A549 (cell line): ENCODE data around the gene IFNL2. TPM values are rescaled to one million over a fixed set of nuclear protein-coding genes. Genes with fewer than 3 reads are reported as not detected.

Source experiments
- ATAC-seq, 2 experiments: fragments of 200-7000 bp in 1 of 2; fragments of >200 bp in 1 of 2; cut with Nextera tagmentation in 1 of 2; cut with Tn5 transposase in 1 of 2; 3 replicates each; pipeline versions ENCODE4 v1.8.0 to v1.9.1; 2018 to 2020; ENCODE audit warnings: mild to moderate bottlenecking in 1 of 2, moderate library complexity in 1 of 2
- CTCF ChIA-PET: fragments of 300-600 bp; sonication (Branson Sonifier 250); formaldehyde crosslinking; extraction: SDS; loops from one replicate; lab custom pipeline; 2021; ENCODE audit warnings: antibody characterized with exemption, inconsistent platforms; lab: Yijun Ruan, JAX
- POLR2A ChIA-PET: fragments of 350-600 bp; formaldehyde crosslinking; extraction: SDS; loops from one replicate; lab custom pipeline; 2021; ENCODE audit warnings: antibody characterized with exemption, inconsistent platforms; lab: Yijun Ruan, JAX
- DNase-seq, 2 experiments: peaks; one replicate each; pipeline versions ENCODE4 v3.0.0 to v3.0.0-alpha.2; 2011 to 2016; ENCODE audit warnings: low read depth in 1 of 2, low spot score in 1 of 2
- FAIRE-seq: peaks from 2 replicates; lab custom pipeline; 2011; peaks lifted over from hg19 to GRCh38; lab: Jason Lieb, UNC
- H3K27ac ChIP-seq, 2 experiments: fragments of >200 bp; sonication (Bioruptor Twin); formaldehyde crosslinking; 3 replicates each; pipeline ENCODE4 v1.5.1; 2016 to 2017
- H3K4me1 ChIP-seq: fragments of >200 bp; sonication (Bioruptor Twin); formaldehyde crosslinking; 3 replicates; pipeline ENCODE4 v1.6.1; 2016
- H3K4me2 ChIP-seq: fragments of >200 bp; sonication (Bioruptor Twin); formaldehyde crosslinking; 3 replicates; pipeline ENCODE4 v1.6.1; 2016
- H3K4me3 ChIP-seq: fragments of >200 bp; sonication (Bioruptor Twin); formaldehyde crosslinking; 3 replicates; pipeline ENCODE4 v1.5.1; 2016
- H3K9me3 ChIP-seq: fragments of >200 bp; sonication (Bioruptor Twin); formaldehyde crosslinking; 3 replicates; pipeline ENCODE4 v1.6.1; 2016
- CBX8 ChIP-seq: fragments of 200-600 bp; sonication (generic); IDR thresholded peaks from 2 replicates; pipeline ENCODE4 v1.6.1; 2016
- CHD2 ChIP-seq: fragments of 150-350 bp; IDR thresholded peaks from 2 replicates; pipeline ENCODE4 v1.6.1; 2014; ENCODE audit warnings: low read length; ENCODE audit not compliant: partially characterized antibody
- EHF ChIP-seq: fragments of 250-450 bp; sonication (Bioruptor Pico); IDR thresholded peaks from 2 replicates; pipeline ENCODE4 v1.5.0; 2020; ENCODE audit warnings: mild to moderate bottlenecking
- EHMT2 ChIP-seq: fragments of 200-600 bp; sonication (generic); IDR thresholded peaks from 2 replicates; pipeline ENCODE4 v1.6.1; 2016; ENCODE audit warnings: antibody characterized with exemption, low read depth, mild to moderate bottlenecking, moderate library complexity
- EP300 ChIP-seq, 2 experiments: fragments of >200 bp; sonication (Bioruptor Twin); formaldehyde crosslinking; IDR thresholded peaks; 2 replicates in 1 of 2; 3 replicates in 1 of 2; pipeline ENCODE4 v1.6.1; 2016 to 2017
- ESRRA ChIP-seq: fragments of 150-350 bp; IDR thresholded peaks from 2 replicates; pipeline ENCODE4 v1.6.1; 2014; ENCODE audit warnings: mild to moderate bottlenecking, low read length, borderline replicate concordance
- GATA3 ChIP-seq: IDR thresholded peaks from 2 replicates; pipeline ENCODE4 v1.6.1; 2012; ENCODE audit warnings: borderline replicate concordance
- HMGXB4 ChIP-seq: fragments of 250-450 bp; sonication (Bioruptor Pico); IDR thresholded peaks from 2 replicates; pipeline ENCODE4 v1.5.0; 2021; ENCODE audit warnings: mild to moderate bottlenecking, moderate library complexity, borderline replicate concordance
- KDM1A ChIP-seq: fragments of 200-600 bp; sonication (generic); IDR thresholded peaks from 2 replicates; pipeline ENCODE4 v1.6.1; 2016; ENCODE audit warnings: low read depth, mild to moderate bottlenecking
- KDM5A ChIP-seq: fragments of 200-600 bp; sonication (generic); IDR thresholded peaks from 2 replicates; pipeline ENCODE4 v1.6.1; 2016; ENCODE audit warnings: antibody characterized with exemption, mild to moderate bottlenecking
- MAZ ChIP-seq: fragments of 150-350 bp; IDR thresholded peaks from 2 replicates; pipeline ENCODE4 v1.6.1; 2014; ENCODE audit warnings: antibody characterized with exemption, low read depth, low read length, borderline replicate concordance
- MYC ChIP-seq: IDR thresholded peaks from 2 replicates; pipeline ENCODE4 v1.6.1; 2012; ENCODE audit warnings: mild to moderate bottlenecking, inconsistent platforms, low read length, improper control_type of control experiment, borderline replicate concordance
- NR3C1 ChIP-seq: fragments of >200 bp; sonication (Bioruptor Twin); formaldehyde crosslinking; IDR thresholded peaks from 3 replicates; pipeline ENCODE4 v1.6.1; 2017
- PHF8 ChIP-seq: fragments of 200-600 bp; sonication (generic); IDR thresholded peaks from 2 replicates; pipeline ENCODE4 v1.6.1; 2016; ENCODE audit warnings: low read depth, mild to moderate bottlenecking, antibody characterized with exemption, moderate library complexity, borderline replicate concordance
- POLR2AphosphoS2 ChIP-seq: conservative IDR thresholded peaks from 2 replicates; pipeline ENCODE4 v1.6.1; 2012; ENCODE audit warnings: low read length, improper control_type of control experiment, inconsistent platforms
- RAD21 ChIP-seq, 2 experiments: fragments of >200 bp in 1 of 2; sonication (Bioruptor Twin) in 1 of 2; formaldehyde crosslinking in 1 of 2; IDR thresholded peaks in 1 of 2; conservative IDR thresholded peaks in 1 of 2; 2 replicates in 1 of 2; 3 replicates in 1 of 2; pipeline ENCODE4 v1.6.1; 2012 to 2018; ENCODE audit warnings: inconsistent platforms in 1 of 2
- REST ChIP-seq: fragments of 200-600 bp; sonication (generic); IDR thresholded peaks from 2 replicates; pipeline ENCODE4 v1.6.1; 2016; ENCODE audit warnings: antibody characterized with exemption, mild to moderate bottlenecking, moderate library complexity
- RNF2 ChIP-seq: fragments of 200-600 bp; sonication (generic); IDR thresholded peaks from 2 replicates; pipeline ENCODE4 v1.6.1; 2016; ENCODE audit warnings: low read depth, mild to moderate bottlenecking, antibody characterized with exemption, moderate library complexity, borderline replicate concordance
- SREBF2 ChIP-seq: fragments of 450-650 bp; IDR thresholded peaks from 2 replicates; pipeline ENCODE4 v1.6.1; 2014; ENCODE audit warnings: mild to moderate bottlenecking, moderate library complexity
- ZFP36 ChIP-seq: fragments of 450-650 bp; IDR thresholded peaks from 2 replicates; pipeline ENCODE4 v1.6.1; 2014; ENCODE audit warnings: borderline replicate concordance; ENCODE audit not compliant: partially characterized antibody
- WGBS: methylation state at CpG from one replicate; pipeline ENCODE4 v1.1.6; 2017; ENCODE audit errors: missing lambda C conversion rate; 5-methylcytosine and 5-hydroxymethylcytosine counted together
- polyA plus RNA-seq, 4 experiments: library from polyadenylated mRNA; depleted of rRNA in 3 of 4; stranded (reverse); fragments of >200 nt; fragmentation: RNase III in 1 of 4; extraction: RNeasy Plus Mini Kit Qiagen cat#74134 plus additional on column Dnase treatment in 1 of 4; gene quantifications; 2 replicates in 3 of 4; 3 replicates in 1 of 4; pipeline ENCODE4 v1.2.3, GENCODE V29; 2011 to 2017
- TF ChIP-seq, protein P1 (sequence below): fragments of >200 bp; sonication (Bioruptor Twin); formaldehyde crosslinking; IDR thresholded peaks from 2 replicates; pipeline ENCODE4 v1.6.1; 2016
- TF ChIP-seq, protein P2 (sequence below): IDR thresholded peaks from 2 replicates; pipeline ENCODE4 v1.6.1; 2012
- TF ChIP-seq, protein P3 (sequence below): fragments of 250-450 bp; sonication (Bioruptor Pico); IDR thresholded peaks from 2 replicates; pipeline ENCODE4 v1.5.0; 2020; ENCODE audit warnings: low read depth, mild to moderate bottlenecking, moderate library complexity

The IFNL2 gene
- polyA plus RNA-seq, 2 of the 4 experiments (the other 2 are of a cell fraction), result not detected

DNA sequence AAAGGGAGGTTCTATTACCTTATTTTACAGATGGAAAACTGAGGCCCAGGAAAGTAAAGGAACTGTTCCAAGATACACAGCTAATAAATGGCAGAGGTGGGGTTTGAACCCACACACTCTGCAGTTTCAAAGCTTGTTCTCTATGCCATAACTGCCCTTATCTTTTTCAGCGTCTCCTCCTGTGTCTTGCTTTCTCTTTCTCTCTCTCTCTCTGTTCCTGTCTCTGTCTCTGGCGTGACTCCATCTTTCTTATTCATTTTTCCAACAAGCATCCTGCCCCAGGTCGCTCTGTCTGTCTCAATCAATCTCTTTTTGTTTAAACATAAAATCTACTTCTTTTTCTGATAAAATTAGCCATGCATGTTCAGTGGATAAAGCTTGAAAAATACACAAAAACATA is 16.4 kb upstream of the IFNL2 start (continued):
- no peak for TF ChIP-seq HMGXB4 (CRISPR knock-in tag)
- TF ChIP-seq, all 56 proteins: peak for 0

DNA sequence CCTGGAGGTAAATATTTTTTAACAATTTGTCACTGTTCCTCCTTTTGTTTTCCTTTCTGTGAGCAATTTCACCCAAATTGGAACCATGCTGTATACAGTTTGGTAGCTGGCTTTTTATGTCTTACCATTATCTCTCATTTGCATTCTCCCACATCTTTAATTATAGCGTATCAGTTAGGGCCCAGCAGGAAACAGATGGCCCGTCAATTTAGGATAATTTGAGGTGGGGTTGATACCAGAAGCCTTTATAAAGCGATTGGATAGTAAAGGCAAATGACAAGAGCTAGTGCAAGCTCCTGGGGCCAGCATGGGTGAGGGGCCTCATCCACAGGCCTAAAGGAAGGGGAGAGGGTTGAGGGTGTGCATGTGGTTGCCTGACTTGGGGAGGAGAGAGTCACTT is 15.7 kb upstream of the IFNL2 start:
- TF ChIP-seq ESRRA (no peak), MYC (no peak), EP300 (IDR thresholded peaks at IDR 0.05) (no peak), ZFP36 (no peak), SREBF2 (no peak), CBX8 (no peak), MAZ (no peak), HMGXB4 (CRISPR knock-in tag) (no peak), PHF8 (no peak), KDM5A (no peak), EHF (CRISPR knock-in tag) (no peak)
- TF ChIP-seq, protein P1, sequence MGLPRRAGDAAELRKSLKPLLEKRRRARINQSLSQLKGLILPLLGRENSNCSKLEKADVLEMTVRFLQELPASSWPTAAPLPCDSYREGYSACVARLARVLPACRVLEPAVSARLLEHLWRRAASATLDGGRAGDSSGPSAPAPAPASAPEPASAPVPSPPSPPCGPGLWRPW, result no peak
- TF ChIP-seq, protein P2, sequence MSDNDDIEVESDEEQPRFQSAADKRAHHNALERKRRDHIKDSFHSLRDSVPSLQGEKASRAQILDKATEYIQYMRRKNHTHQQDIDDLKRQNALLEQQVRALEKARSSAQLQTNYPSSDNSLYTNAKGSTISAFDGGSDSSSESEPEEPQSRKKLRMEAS, result no peak
- TF ChIP-seq, protein P3, sequence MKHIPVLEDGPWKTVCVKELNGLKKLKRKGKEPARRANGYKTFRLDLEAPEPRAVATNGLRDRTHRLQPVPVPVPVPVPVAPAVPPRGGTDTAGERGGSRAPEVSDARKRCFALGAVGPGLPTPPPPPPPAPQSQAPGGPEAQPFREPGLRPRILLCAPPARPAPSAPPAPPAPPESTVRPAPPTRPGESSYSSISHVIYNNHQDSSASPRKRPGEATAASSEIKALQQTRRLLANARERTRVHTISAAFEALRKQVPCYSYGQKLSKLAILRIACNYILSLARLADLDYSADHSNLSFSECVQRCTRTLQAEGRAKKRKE (CRISPR knock-in tag), result no peak
- no peak overlapping the region for H3K4me3 ChIP-seq
- H3K4me2 ChIP-seq, result no peak overlapping the region
- ATAC-seq (no peak), FAIRE-seq (no peak), DNase-seq (no peak)
- ChIA-PET CTCF (interaction anchor here (0.5 to 4.9 kb wide), 5 partner anchors 8 to 291 kb away, joined by 3 to 17 read pairs (median 4); no protein-coding TSS in a partner anchor), POLR2A (no interaction called here)
- H3K9me3 ChIP-seq, result no peaks in the 10 kb centered on the region
- no peaks in the 10 kb centered on the region for H3K4me1 ChIP-seq
- 71% methylated on average over 3 of the region's 3 CpGs for WGBS
- no peak overlapping the region for H3K27ac ChIP-seq

DNA sequence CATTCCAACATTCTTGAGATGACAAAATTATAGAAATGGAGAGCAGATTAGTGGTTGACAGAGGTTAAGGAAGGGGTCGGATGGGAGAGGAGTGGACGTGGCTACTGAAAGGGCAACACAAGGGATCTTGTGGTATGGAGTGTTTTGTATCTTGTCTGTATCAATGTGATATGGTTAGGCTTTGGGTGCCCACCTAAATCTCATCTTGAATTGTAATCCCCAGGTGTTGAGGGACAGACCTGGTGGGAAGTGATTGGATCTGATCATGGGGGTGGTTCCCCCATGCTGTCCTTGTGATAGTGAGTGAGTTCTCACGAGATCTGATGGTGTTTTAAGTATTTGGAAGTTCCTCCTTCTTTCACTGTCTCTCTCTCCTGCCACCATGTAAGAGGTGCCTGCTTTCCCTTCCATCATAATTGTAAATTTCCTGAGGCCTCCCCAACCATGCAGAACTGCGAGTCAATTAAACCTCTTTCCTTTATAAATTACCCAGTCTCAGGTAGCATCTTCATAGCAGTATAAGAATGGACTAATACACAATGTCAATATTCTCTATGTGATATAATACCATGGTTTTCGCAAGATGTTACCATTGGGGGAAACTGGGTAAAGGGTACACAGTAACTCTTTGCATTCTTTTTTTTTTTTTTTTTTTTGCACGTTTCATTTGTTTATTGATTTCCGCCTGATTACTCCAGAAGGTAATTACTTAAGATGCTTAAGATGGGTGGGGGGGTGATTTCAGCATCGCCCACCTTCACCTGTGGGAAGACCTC is 14.6 kb upstream of the IFNL2 start:
- Histone ChIP-seq H3K4me1 (no peaks in the 10 kb centered on the region), H3K4me3 (no peak overlapping the region), H3K9me3 (no peaks in the 10 kb centered on the region), H3K27ac (no peak overlapping the region), H3K4me2 (no peak overlapping the region)
- ChIA-PET CTCF (interaction anchor here (0.5 to 4.9 kb wide), 6 partner anchors 7 to 319 kb away, joined by 3 to 17 read pairs (median 3); no protein-coding TSS in a partner anchor), POLR2A (no interaction called here)
- no peak for DNase-seq
- 65% methylated on average over 8 of the region's 8 CpGs for WGBS
- ATAC-seq, result no peak
- no peak for FAIRE-seq
- TF ChIP-seq CHD2 (no peak), MAZ (no peak), RAD21 (conservative IDR thresholded peaks at IDR 0.05 in 1 of 2, IDR thresholded peaks at IDR 0.05 in 1 of 2) (no peak), RNF2 (no peak), POLR2AphosphoS2 (no peak), EHMT2 (no peak), REST (no peak), GATA3 (no peak), KDM1A (no peak), NR3C1 (no peak)
